Activated CD8-positive, alpha-beta memory T cell treated with anti-CD3 and anti-CD28 coated beads, Interleukin-2, amount 50 U/mL, for 48 hours (primary cell): Measurements from ENCODE around the gene UBE2D1.

Experiments used
- DNase-seq: peaks from one replicate; pipeline ENCODE4 v3.0.0-alpha.2; 2020

Gene UBE2D1

DNA sequence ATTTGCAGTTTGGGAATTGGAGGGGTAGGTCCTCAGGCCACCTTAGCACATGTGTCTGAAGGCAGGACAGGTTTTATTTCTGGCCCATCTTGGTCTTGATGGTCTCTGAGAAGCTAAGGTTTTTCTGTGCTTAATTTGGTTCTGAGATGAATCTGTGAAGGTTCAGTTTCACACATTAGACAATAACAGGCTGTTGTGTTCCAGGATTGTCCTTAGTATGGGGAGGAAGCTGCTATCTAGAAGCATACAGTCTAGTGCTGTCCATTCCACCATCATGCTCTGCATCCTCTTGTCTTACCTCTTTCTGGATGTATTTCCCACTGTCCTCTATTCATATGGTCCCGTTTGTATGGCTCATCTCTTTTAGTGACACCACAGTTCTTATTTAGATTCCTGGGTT, 7.1 kb downstream of the UBE2D1 start:
- no peak for DNase-seq

- no peak for DNase-seq
Measured at GRCh38 chr10:58347967-58348366, 13.2 kb downstream of the UBE2D1 start.

DNA sequence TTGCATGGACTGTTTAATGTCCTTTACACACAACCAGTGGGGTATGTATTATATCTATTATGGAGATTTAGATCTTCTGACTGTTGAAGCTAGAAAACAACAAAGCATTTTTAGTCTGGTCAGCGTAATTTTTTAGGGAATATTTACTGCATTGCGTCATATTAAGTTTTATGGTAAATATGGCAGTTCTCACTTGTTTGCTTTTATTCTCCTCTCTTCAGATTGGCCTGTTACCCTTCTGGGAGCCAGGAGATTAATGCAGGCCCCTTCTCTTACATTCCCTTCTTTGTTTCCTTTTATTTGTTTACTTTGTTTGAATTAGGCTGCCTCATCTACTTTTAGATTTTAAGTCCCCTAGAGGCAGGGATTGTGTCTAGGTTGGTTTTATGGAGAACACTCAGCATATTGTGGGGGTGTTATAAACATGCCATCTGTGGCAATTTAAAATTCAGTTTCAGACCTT, 13.8 kb downstream of the UBE2D1 start:
- no peak for DNase-seq

GRCh38 chr10:58350023-58350422, 15.2 kb downstream of the UBE2D1 start:
- DNase-seq: no peak

GRCh38 chr10:58350619-58351323, 16.0 kb downstream of the UBE2D1 start:
- DNase-seq: no peak

DNA sequence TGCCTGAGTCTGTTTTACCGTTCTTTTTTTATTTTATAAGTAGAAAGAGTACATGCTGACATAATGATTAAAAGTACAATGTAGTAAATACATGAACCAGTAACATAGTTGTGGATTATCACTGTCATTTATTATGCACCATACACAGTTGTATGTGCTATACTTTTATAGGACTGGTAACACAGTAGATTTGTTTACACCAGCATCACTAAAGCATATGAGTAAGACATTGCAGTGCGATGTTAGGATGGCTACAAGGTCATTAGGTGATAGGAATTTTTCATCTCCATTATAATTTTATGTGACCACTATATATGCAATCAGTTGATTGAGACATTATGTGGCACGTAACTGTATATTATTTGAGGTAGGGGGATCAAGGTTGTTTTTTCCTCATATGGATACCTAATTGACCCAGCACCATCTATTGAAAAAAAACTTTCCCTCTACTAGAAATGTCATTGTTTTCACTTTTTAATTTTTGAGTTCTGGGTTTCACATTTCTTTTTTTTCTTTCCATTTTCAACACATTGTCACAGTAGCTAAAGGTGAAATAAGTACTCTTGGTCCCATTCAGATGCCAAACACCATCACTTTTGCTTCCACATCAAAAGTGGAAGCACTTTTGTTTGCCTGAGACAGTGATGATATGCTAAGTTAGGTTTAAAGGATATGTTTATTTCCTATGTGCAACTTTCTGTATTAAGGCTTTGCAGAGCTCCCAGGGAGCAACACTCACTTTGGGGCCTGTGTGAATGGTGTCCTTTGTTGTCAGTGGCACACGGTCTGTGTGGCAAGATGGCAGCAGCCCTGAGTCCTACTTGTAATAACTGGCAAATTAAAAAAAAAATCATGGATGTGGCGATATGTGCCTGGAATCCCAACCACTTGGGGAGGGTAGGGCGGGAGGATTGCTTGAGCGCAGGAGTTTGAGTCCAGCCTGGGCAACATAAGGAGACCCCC, 17.1 kb downstream of the UBE2D1 start:
- DNase-seq: no peak

DNA sequence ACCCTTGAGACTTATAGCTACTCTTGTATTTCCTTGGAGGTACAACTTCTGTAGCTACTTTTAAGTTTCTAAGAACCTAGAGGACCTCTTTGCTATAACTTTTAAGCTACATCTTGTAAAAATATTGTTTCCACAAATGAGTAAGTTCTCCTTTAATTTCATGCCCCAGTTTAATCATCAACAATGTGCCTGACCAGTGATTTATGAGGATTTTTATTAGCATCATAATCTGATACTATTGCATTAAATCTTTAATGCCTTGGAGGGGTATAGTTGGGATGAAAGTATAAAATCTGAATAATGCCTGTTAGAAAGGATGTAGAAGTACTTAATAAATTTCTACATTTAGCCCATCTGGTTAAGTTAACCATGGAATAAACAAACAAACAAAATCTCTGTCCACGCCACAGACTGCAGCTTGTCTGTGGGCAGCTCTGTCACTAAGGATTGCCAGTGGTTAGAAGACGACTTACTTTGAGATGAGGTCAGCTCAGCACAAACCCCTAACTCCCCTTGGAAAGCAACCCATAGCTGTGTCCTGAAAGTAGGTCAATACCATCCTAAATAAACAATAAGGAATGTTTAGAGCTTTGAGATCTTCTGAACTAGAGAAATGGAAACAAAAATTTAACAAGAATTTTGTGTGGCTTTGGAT, 18.3 kb downstream of the UBE2D1 start:
- DNase-seq: no peak

- DNase-seq: no peak
Measured at GRCh38 chr10:58356756-58357155, 21.9 kb downstream of the UBE2D1 start.

DNA sequence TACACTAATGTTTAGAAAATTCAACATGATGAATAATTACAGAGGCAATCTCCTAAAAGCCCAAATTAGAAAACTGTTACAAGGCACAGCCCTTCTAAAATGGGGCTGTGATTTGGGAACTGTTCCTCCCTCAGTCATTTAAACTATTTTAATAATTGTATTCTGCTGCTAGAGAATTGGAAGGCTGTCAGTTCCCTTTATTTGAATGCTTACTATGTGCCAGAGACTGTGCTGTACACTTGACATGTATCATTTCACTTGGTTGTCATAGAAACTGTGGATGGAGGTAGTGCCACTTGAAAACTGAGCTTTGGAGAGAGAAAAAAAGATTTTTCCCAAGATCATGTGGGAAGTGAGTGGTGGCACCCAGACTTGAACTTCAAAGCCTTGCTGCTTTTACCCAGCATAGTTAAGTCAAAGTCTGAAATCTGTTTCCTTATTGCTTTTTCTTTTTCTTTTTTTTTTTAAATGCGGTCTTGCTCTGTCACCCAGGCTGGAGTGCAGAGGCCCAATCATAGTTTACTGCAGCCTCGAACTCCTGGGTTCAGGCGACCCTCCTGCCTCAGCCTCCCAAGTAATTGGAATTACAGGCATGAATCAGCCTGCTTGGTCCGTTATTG, 23.6 kb downstream of the UBE2D1 start:
- no peak for DNase-seq

- no peak for DNase-seq
Measured at GRCh38 chr10:58358947-58359346, 24.1 kb downstream of the UBE2D1 start.

- DNase-seq: no peak
Measured at GRCh38 chr10:58359541-58359940, 24.7 kb downstream of the UBE2D1 start.

GRCh38 chr10:58360412-58361004, 25.7 kb downstream of the UBE2D1 start:
- no peak for DNase-seq

DNA sequence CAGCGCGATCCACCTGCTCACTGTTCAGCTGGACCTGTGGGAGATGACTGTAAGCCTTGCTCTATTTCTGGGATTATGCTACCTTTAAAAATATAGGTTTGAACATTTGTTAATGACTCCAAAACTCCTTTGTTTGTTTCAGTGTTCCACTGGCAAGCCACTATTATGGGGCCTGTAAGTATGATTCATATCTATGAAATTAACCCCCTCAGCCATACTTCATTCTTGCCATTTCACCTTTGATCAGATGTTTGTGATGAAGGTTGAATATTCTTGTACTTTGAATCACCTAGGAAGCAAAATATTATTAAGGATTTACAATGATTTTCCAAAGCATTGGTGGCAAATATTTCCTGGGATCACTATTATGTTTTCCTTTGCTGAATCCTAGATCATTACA, 26.5 kb downstream of the UBE2D1 start:
- DNase-seq: no peak

- no peak for DNase-seq
Measured at GRCh38 chr10:58362027-58362789, 27.4 kb downstream of the UBE2D1 start.

DNA sequence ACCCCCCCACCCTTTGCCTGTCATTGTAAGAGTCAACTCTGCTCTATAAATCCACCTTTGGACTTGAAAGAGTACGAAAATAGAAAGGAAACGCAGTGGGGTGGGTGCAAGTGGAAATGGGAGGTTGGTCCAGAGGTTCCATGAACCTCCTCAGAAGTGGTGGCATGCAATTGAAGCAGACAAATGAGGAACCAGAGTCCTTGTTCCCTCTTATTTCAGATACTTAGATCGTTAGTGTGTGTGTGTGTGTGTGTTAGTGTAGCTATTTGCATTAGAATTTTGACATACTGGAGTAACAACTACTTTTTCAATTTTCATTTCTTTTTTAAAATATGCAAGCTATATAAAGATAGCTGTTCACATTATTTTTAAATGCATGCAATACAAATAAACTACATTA, 32.3 kb downstream of the UBE2D1 start:
- DNase-seq: no peak

GRCh38 chr10:58371473-58371872, 36.7 kb downstream of the UBE2D1 start:
- DNase-seq: no peak

GRCh38 chr10:58372607-58373441, 38.0 kb downstream of the UBE2D1 start:
- no peak for DNase-seq

- no peak for DNase-seq
Measured at GRCh38 chr10:58373442-58373827, 38.6 kb downstream of the UBE2D1 start.

DNA sequence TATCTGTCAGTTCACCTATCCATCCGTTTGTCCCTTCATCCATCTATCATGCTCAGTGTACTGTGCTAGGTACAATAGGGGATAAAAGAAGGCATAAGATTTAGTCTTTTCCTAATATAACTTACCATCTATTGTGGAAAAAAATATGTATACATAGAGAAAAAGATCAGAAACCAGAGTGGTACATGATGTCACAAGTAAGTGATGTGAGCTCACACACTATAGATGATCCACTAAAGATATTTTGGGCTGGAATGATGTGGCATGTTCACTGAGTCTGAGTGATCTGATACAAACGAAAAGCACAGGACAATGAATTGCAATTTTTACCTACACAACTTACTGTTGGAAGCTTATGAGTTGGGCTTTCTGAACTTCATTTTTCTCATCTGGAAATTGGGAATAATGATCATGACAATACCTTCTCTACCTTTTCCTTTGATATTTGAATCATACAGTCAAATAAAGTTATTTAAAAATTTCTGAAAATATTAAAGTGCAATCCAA, 47.7 kb downstream of the UBE2D1 start:
- DNase-seq: no peak

DNA sequence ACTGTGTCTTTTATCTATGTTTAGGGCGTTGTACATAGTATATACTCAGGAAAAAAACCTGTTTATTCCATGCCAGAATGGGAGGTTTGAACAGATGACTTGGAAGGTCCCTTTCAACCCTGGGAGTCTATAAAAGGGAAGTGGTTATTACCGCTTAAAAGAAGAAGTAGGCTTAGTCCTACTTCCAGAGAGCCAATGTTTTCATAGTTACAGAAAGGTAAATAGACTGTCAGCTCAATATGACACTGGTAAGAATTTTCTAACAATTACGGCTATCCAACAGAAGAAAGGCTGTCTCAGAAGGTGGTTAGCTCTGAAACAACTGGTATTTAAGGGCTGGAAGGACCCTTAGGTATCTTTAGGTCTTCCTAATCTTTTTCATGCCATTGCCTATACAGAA, 49.3 kb downstream of the UBE2D1 start:
- no peak for DNase-seq

GRCh38 chr10:58384544-58384998, 49.8 kb downstream of the UBE2D1 start:
- DNase-seq: no peak
